ENCODE measurements around the gene TBCE.

TBCE gene

GRCh38 chr1:235424092-235424491, 56.9 kb downstream of the TBCE start:
- TF ChIP-seq CTCF (IDR thresholded peaks at IDR 0.05; ENCODE audit: insufficient read depth, missing control alignments) = no peak
- DNase-seq (ENCODE audit: insufficient read length, low spot score) (no peak), FAIRE-seq (no peak)

- TF ChIP-seq CTCF (IDR thresholded peaks at IDR 0.05; ENCODE audit: insufficient read depth, missing control alignments) = no peak
- DNase-seq (ENCODE audit: insufficient read length, low spot score) (no peak), FAIRE-seq (no peak)
Observed at GRCh38 chr1:235425357-235425756, 58.1 kb downstream of the TBCE start.

GRCh38 chr1:235426143-235426542, 58.9 kb downstream of the TBCE start:
- TF ChIP-seq CTCF (IDR thresholded peaks at IDR 0.05; ENCODE audit: insufficient read depth, missing control alignments) = no peak
- DNase-seq (ENCODE audit: insufficient read length, low spot score) = no peak
- FAIRE-seq = no peak

- FAIRE-seq = no peak
- no peak for TF ChIP-seq CTCF (IDR thresholded peaks at IDR 0.05; ENCODE audit: insufficient read depth, missing control alignments)
Observed at GRCh38 chr1:235426680-235427079, 59.5 kb downstream of the TBCE start.

GRCh38 chr1:235427447-235427846, 60.2 kb downstream of the TBCE start:
- TF ChIP-seq CTCF (IDR thresholded peaks at IDR 0.05; ENCODE audit: insufficient read depth, missing control alignments) = no peak
- DNase-seq (ENCODE audit: insufficient read length, low spot score) (no peak), FAIRE-seq (no peak)

More at GRCh38 chr1:235426680-235427079, 59.5 kb downstream of the TBCE start:
- no peak for DNase-seq (ENCODE audit: insufficient read length, low spot score)

- FAIRE-seq (no peak), DNase-seq (ENCODE audit: insufficient read length, low spot score) (no peak)
- TF ChIP-seq CTCF (IDR thresholded peaks at IDR 0.05; ENCODE audit: insufficient read depth, missing control alignments) = no peak
Observed at GRCh38 chr1:235429143-235429542, 61.9 kb downstream of the TBCE start.

- no peak for TF ChIP-seq CTCF (IDR thresholded peaks at IDR 0.05; ENCODE audit: insufficient read depth, missing control alignments)
- no peak for DNase-seq (ENCODE audit: insufficient read length, low spot score)
- FAIRE-seq = no peak
Observed at GRCh38 chr1:235430991-235431390, 63.8 kb downstream of the TBCE start.
